Prostate gland (tissue), 2 donors: Measurements from ENCODE around the gene AOPEP. TPM values are rescaled to one million over a fixed set of nuclear protein-coding genes. Genes with fewer than 3 reads are reported as not detected.

Source experiments
- DNase-seq: peaks from one replicate; pipeline ENCODE4 v3.0.0-alpha.2; 2019; ENCODE audit warnings: low spot score
- H3K27ac ChIP-seq, 2 donors: fragments of 200-600 bp; sonication (generic); 2 replicates each; pipeline ENCODE4 v1.5.1; 2017 to 2019
- H3K27me3 ChIP-seq: fragments of 200-600 bp; sonication (generic); replicated peaks from 2 replicates; pipeline ENCODE4 v1.5.1; 2019; ENCODE audit not compliant: insufficient read depth
- H3K36me3 ChIP-seq, 2 donors: fragments of 200-600 bp; sonication (generic); 1 replicate in 1 of 2; 2 replicates in 1 of 2; pipeline versions ENCODE4 v1.5.1 to v1.8.1; 2017 to 2019
- H3K4me1 ChIP-seq: fragments of 200-600 bp; sonication (generic); replicated peaks from 2 replicates; pipeline ENCODE4 v1.5.1; 2019
- H3K4me3 ChIP-seq, 2 donors: fragments of 200-600 bp; sonication (generic); 2 replicates each; pipeline ENCODE4 v1.5.1; 2017 to 2019
- H3K9me3 ChIP-seq: fragments of 200-600 bp; sonication (generic); 2 replicates; pipeline ENCODE4 v1.5.1; 2017
- CTCF ChIP-seq, 4 experiments: fragments of 200-600 bp in 2 of 4; fragments of 450-650 bp in 2 of 4; sonication (generic) in 2 of 4; IDR thresholded peaks; 1 replicate in 3 of 4; 2 replicates in 1 of 4; pipeline ENCODE4 v1.5.1; 2016 to 2019; ENCODE audit warnings: antibody characterized with exemption in 4 of 4, mild to moderate bottlenecking in 2 of 4, moderate library complexity in 2 of 4
- POLR2A ChIP-seq: fragments of 450-650 bp; IDR thresholded peaks from one replicate; pipeline ENCODE4 v1.6.1; 2016; ENCODE audit warnings: antibody characterized with exemption, mild to moderate bottlenecking
- POLR2AphosphoS5 ChIP-seq: sonication (generic); formaldehyde crosslinking; IDR thresholded peaks from one replicate; pipeline ENCODE4 v1.6.1; 2017; ENCODE audit warnings: antibody characterized with exemption
- WGBS: methylation state at CpG from one replicate; pipeline ENCODE4 v1.1.5; 2018; 5-methylcytosine and 5-hydroxymethylcytosine counted together
- intact Hi-C: fragments of 100-400 bp; cut with DNase I; formaldehyde crosslinking; loops from one replicate; pipeline ENCODE4 v1.14.2; 2022
- total RNA-seq, 2 donors: library from RNA; depleted of rRNA; stranded (reverse); fragments of >200 nt; gene quantifications; one replicate each; pipeline ENCODE4 v1.1.0, GENCODE V29; 2016

The AOPEP gene
- total RNA-seq, 2 donors from 2014 or later, result 107 to 188 TPM

- no peaks in the 10 kb centered on the region for H3K27me3 ChIP-seq
- intact Hi-C loops, result loop anchor here (5.0 kb wide), 2 partner anchors 227 to 347 kb away; no protein-coding TSS in a partner anchor
- no peak for DNase-seq
- WGBS, result 68% methylated on average over 5 of the region's 5 CpGs
- no peak overlapping the region for H3K27ac ChIP-seq
- no peaks in the 10 kb centered on the region for H3K9me3 ChIP-seq
- TF ChIP-seq POLR2A, result no peak
- TF ChIP-seq CTCF (IDR thresholded peaks at IDR 0.05), result no peak
- TF ChIP-seq POLR2AphosphoS5, result no peak
- no peak overlapping the region for H3K4me3 ChIP-seq
- no peaks in the 10 kb centered on the region for H3K36me3 ChIP-seq
- H3K4me1 ChIP-seq, result no peaks in the 10 kb centered on the region
Measured at GRCh38 chr9:94780516-94780950, 54.0 kb downstream of the AOPEP start.

DNA sequence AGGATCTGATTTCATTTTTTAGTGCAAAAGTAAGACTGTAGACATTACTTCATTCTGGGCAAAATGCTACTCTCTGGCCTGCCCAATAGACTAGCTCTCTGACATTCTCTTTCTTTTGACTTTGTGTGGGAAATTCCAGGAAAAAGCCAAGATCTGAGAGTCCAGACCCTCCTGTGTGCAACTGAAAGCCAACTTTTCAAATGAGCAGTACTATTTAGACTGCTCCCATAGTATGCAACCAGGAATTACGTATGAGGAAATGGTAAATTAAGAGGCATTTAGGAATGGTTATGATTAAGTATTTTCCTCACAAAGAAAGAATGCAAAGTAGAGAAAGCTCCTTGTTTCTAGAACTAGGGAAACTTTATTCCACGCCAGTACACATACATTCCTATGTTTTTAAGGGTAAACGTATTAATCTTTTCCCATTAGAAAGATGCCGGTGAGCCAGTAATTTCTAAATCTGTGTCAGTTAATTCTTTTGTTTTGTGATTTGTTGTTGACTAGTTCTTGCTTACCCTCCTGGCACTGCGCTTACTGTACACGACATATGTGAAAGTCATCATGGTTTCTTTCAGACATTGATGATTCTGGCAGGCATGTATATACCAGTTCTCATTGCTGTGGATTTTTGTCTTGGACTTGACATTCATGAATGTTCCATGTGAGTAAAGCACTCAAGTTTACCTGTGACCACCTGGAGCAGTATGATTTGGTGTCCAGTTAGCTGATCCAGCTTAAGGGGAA is 56.0 kb downstream of the AOPEP start:
- Histone ChIP-seq H3K27me3 (no peaks in the 10 kb centered on the region), H3K36me3 (no peaks in the 10 kb centered on the region), H3K9me3 (no peaks in the 10 kb centered on the region), H3K27ac (peak overlapping the region; percentile 22 to 23), H3K4me3 (no peak overlapping the region), H3K4me1 (no peaks in the 10 kb centered on the region)
- intact Hi-C loops, result loop anchor here (5.0 kb wide), 2 partner anchors 225 to 345 kb away; no protein-coding TSS in a partner anchor
- DNase-seq, result no peak
- 63% methylated on average over 6 of the region's 6 CpGs for WGBS
- TF ChIP-seq POLR2A, result no peak
- no peak for TF ChIP-seq CTCF (IDR thresholded peaks at IDR 0.05)
- no peak for TF ChIP-seq POLR2AphosphoS5

- H3K9me3 ChIP-seq, result no peaks in the 10 kb centered on the region
- peak; percentile 31 to 86 (median 78) for TF ChIP-seq CTCF (IDR thresholded peaks at IDR 0.05)
- TF ChIP-seq POLR2A, result no peak
- TF ChIP-seq POLR2AphosphoS5, result peak; percentile 90
- no peaks in the 10 kb centered on the region for H3K27me3 ChIP-seq
- DNase-seq, result peak; percentile 96
- H3K4me3 ChIP-seq, result no peak overlapping the region
- no peaks in the 10 kb centered on the region for H3K36me3 ChIP-seq
- WGBS, result 36% methylated on average over 14 of the region's 14 CpGs
- H3K4me1 ChIP-seq, result no peaks in the 10 kb centered on the region
- intact Hi-C loops, result loop anchor here (5.0 kb wide), 2 partner anchors 224 to 344 kb away; no protein-coding TSS in a partner anchor
- H3K27ac ChIP-seq, result peak overlapping the region; percentile 22 to 23
Measured at GRCh38 chr9:94783102-94783682, 56.7 kb downstream of the AOPEP start.

DNA sequence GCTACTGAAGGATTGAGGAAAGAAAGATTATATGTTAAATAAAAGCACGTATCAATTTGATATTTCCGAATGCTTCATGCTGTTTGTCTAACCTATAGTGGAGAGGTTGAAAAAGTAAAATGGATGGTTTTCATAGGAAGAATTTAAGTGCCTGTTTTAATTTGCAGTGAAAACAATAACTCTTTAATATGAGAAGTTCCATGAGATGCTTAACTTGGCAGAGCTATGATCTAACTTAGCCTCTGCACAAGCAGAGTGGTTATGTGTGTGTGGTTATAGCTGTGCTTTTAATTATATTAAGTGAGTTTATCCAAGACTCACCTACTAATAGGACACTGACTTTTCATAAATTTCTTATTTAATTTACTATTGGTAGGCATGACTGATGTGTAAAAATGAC is 57.4 kb downstream of the AOPEP start:
- H3K27me3 ChIP-seq, result no peaks in the 10 kb centered on the region
- no peaks in the 10 kb centered on the region for H3K4me1 ChIP-seq
- WGBS, result 98% methylated on average over 2 of the region's 2 CpGs
- no peak overlapping the region for H3K27ac ChIP-seq
- H3K36me3 ChIP-seq, result no peaks in the 10 kb centered on the region
- no peak overlapping the region for H3K4me3 ChIP-seq
- H3K9me3 ChIP-seq, result no peaks in the 10 kb centered on the region
- no peak for DNase-seq
- TF ChIP-seq POLR2AphosphoS5, result no peak
- no peak for TF ChIP-seq CTCF (IDR thresholded peaks at IDR 0.05)
- TF ChIP-seq POLR2A, result no peak
- intact Hi-C loops, result loop anchor here (5.0 kb wide), 2 partner anchors 223 to 343 kb away; no protein-coding TSS in a partner anchor
